K562 (cell line): ENCODE measurements around the gene FCGR2B. TPM values are rescaled to one million over a fixed set of nuclear protein-coding genes. Genes with fewer than 3 reads are reported as not detected.

Experiments
- CBFB ChIP-seq: sonication (generic); formaldehyde crosslinking; IDR thresholded peaks from 2 replicates; pipeline ENCODE4 v1.4.0; 2020; ENCODE audit warnings: mild to moderate bottlenecking, missing genetic modification reagents
- IFI16 ChIP-seq: fragments of 250-450 bp; sonication (Bioruptor Pico); IDR thresholded peaks from 2 replicates; pipeline ENCODE4 v2.1.2; 2022; ENCODE audit warnings: mild to moderate bottlenecking, inconsistent platforms
- IRF9 ChIP-seq: fragments of 450-650 bp; IDR thresholded peaks from 2 replicates; pipeline ENCODE4 v1.6.1; 2016; ENCODE audit warnings: missing biosample characterization, missing genetic modification characterization
- KAT7 ChIP-seq: sonication (generic); formaldehyde crosslinking; IDR thresholded peaks from 2 replicates; pipeline ENCODE4 v1.8.0; 2022; ENCODE audit warnings: missing genetic modification reagents, mild to moderate bottlenecking, borderline replicate concordance
- MECOM ChIP-seq: fragments of 250-450 bp; sonication (Bioruptor Pico); IDR thresholded peaks from 2 replicates; pipeline ENCODE4 v1.8.0; 2022; ENCODE audit warnings: inconsistent platforms
- POLR2H ChIP-seq: IDR thresholded peaks from 2 replicates; pipeline ENCODE4 v1.6.1; 2016; ENCODE audit warnings: missing genetic modification characterization, low read depth, mild to moderate bottlenecking, control low read depth, missing compliant biosample characterization, moderate library complexity
- SNAPC5 ChIP-seq: fragments of 250-450 bp; sonication (Bioruptor Pico); IDR thresholded peaks from 2 replicates; pipeline ENCODE4 v1.8.0; 2021; ENCODE audit warnings: moderate library complexity, mild to moderate bottlenecking, inconsistent platforms
- TRIM28 ChIP-seq: fragments of 450-650 bp; IDR thresholded peaks from 2 replicates; pipeline ENCODE4 v1.6.1; 2017
- ZBTB40 ChIP-seq, 2 experiments: fragments of 450-650 bp in 1 of 2; sonication (generic) in 1 of 2; formaldehyde crosslinking in 1 of 2; IDR thresholded peaks; 2 replicates each; pipeline versions ENCODE4 v1.7.1 to v1.9.0; 2016 to 2022; ENCODE audit warnings: inconsistent platforms in 1 of 2, mild to moderate bottlenecking in 1 of 2, missing genetic modification reagents in 1 of 2
- ZNF445 ChIP-seq: fragments of 250-450 bp; sonication (Bioruptor Pico); IDR thresholded peaks from 2 replicates; pipeline ENCODE4 v1.4.0; 2020; ENCODE audit warnings: low read depth, mild to moderate bottlenecking, moderate library complexity
- polyA plus RNA-seq, 8 experiments: library from polyadenylated mRNA; depleted of rRNA in 4 of 8; stranded (reverse) in 5 of 8; unstranded in 3 of 8; fragments of >200 nt; fragmentation: Nextera tagmentation in 2 of 8; fragmentation: Illumina TruSeq in 1 of 8; extraction: Ambion mirVana in 2 of 8; extraction: Trizol in 1 of 8; gene quantifications; 2 replicates each; pipeline versions ENCODE4 v1.2.1 to v1.2.3, GENCODE V29; 2011 to 2014; ENCODE audit warnings: inconsistent platforms in 1 of 8, missing spikeins in 1 of 8
- total RNA-seq, 7 experiments: library from RNA; depleted of rRNA in 6 of 7; stranded (reverse); fragments of >200 nt in 6 of 7; fragmentation: Illumina TruSeq in 2 of 7; extraction: Trizol in 2 of 7; gene quantifications; 2 replicates each; pipeline versions ENCODE4 v1.2.1 to v1.2.3, GENCODE V29; 2011 to 2021; ENCODE audit warnings: low replicate concordance in 1 of 7
- TF ChIP-seq, protein P1 (sequence below): fragments of 450-650 bp; IDR thresholded peaks from 2 replicates; pipeline ENCODE4 v1.6.1; 2017; ENCODE audit warnings: antibody characterized with exemption
- TF ChIP-seq, protein P2 (sequence below): IDR thresholded peaks from 3 replicates; pipeline ENCODE4 v1.6.1; 2011; ENCODE audit warnings: borderline replicate concordance, mild to moderate bottlenecking, moderate library complexity; ENCODE audit not compliant: insufficient read length; ENCODE audit errors: extremely low read depth

The FCGR2B gene
- total and polyA plus RNA-seq, 9 of the 15 experiments (the other 6 are each of a cell fraction or from before 2014, with no cell fraction given): 1.7 to 8.9 (median 3.9) TPM

DNA sequence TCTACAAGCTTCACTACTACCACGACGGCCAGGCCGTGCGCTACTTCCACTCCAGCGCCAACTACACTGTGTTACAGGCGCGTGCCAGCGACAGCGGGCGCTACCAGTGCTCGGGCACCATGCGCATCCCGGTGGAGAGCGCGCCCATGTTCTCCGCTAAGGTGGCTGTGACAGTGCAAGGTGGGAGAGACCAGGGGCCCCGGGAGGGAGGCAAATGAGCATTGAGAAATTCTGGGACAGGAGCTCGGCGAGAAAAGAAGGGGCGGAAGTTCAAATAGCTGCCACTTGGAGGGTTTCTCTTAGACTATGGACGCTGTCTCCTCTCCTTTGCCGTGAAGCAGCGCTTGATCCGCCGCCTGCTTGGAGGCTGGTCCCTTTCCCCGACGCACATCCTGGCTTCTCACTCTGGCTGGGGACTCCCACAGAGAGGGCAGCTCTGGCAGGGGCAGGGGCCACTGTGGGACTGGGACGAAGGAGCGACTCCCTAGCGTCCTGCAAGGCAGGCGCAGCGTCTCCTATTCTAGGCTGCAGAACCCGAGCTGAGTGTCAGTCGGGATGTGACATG is 63.0 kb downstream of the FCGR2B start (continued):
- TF ChIP-seq ZBTB40 (IDR thresholded peaks at IDR 0.05): no peak
- no peak for TF ChIP-seq ZBTB40 (CRISPR knock-in tag; IDR thresholded peaks at IDR 0.05)
- no peak for TF ChIP-seq IFI16 (CRISPR knock-in tag)
- TF ChIP-seq SNAPC5 (CRISPR knock-in tag): no peak
- TF ChIP-seq ZNF445 (CRISPR knock-in tag): no peak
- TF ChIP-seq, protein P1, sequence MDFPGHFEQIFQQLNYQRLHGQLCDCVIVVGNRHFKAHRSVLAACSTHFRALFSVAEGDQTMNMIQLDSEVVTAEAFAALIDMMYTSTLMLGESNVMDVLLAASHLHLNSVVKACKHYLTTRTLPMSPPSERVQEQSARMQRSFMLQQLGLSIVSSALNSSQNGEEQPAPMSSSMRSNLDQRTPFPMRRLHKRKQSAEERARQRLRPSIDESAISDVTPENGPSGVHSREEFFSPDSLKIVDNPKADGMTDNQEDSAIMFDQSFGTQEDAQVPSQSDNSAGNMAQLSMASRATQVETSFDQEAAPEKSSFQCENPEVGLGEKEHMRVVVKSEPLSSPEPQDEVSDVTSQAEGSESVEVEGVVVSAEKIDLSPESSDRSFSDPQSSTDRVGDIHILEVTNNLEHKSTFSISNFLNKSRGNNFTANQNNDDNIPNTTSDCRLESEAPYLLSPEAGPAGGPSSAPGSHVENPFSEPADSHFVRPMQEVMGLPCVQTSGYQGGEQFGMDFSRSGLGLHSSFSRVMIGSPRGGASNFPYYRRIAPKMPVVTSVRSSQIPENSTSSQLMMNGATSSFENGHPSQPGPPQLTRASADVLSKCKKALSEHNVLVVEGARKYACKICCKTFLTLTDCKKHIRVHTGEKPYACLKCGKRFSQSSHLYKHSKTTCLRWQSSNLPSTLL: no peak
- TF ChIP-seq CBFB (CRISPR knock-in tag): no peak
- TF ChIP-seq TRIM28: no peak
- TF ChIP-seq IRF9 (tag): no peak
- no peak for TF ChIP-seq POLR2H (tag)
- TF ChIP-seq MECOM: no peak
- TF ChIP-seq KAT7 (CRISPR knock-in tag): peak; percentile 49; the same call in 1 of the 2 replicates
- TF ChIP-seq, protein P2, sequence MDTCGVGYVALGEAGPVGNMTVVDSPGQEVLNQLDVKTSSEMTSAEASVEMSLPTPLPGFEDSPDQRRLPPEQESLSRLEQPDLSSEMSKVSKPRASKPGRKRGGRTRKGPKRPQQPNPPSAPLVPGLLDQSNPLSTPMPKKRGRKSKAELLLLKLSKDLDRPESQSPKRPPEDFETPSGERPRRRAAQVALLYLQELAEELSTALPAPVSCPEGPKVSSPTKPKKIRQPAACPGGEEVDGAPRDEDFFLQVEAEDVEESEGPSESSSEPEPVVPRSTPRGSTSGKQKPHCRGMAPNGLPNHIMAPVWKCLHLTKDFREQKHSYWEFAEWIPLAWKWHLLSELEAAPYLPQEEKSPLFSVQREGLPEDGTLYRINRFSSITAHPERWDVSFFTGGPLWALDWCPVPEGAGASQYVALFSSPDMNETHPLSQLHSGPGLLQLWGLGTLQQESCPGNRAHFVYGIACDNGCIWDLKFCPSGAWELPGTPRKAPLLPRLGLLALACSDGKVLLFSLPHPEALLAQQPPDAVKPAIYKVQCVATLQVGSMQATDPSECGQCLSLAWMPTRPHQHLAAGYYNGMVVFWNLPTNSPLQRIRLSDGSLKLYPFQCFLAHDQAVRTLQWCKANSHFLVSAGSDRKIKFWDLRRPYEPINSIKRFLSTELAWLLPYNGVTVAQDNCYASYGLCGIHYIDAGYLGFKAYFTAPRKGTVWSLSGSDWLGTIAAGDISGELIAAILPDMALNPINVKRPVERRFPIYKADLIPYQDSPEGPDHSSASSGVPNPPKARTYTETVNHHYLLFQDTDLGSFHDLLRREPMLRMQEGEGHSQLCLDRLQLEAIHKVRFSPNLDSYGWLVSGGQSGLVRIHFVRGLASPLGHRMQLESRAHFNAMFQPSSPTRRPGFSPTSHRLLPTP: no peak
